ENCODE data around the gene SH2D4B.

DNA sequence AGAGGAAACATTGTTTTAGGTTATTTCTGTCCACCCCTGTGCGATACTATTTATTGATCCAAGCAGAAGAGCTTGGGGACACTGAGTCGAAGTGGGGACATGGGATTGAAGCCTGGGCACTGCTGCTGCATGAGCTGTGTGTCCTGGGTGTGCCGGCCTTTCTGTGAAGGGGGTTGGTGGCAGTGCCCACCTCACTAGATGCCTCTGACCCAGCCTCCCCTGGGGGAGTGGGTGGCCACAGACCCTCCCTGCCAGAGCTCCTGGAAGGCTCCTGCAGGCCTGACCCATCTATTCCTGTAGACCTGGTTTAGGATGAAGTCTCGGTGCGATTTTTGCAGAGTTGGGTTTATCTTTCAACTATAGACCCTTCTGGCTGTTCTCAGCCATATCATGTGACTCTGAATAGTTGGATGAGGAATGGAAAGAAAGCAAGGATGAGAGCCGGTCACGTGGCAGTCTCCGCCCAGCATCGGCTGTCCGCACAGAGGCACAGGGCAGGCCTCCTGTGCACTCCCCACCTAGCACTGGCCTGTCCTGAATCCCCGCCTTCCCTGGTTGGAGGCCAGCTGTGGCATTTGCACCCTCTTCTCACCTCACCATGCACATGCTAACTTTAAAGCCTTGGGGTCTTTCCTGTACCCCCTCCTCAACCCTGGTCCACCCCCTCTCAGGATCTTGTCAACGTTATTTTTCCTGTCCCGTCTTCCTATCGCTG is 17.6 kb upstream of the SH2D4B start:
- TF ChIP-seq, protein P1, sequence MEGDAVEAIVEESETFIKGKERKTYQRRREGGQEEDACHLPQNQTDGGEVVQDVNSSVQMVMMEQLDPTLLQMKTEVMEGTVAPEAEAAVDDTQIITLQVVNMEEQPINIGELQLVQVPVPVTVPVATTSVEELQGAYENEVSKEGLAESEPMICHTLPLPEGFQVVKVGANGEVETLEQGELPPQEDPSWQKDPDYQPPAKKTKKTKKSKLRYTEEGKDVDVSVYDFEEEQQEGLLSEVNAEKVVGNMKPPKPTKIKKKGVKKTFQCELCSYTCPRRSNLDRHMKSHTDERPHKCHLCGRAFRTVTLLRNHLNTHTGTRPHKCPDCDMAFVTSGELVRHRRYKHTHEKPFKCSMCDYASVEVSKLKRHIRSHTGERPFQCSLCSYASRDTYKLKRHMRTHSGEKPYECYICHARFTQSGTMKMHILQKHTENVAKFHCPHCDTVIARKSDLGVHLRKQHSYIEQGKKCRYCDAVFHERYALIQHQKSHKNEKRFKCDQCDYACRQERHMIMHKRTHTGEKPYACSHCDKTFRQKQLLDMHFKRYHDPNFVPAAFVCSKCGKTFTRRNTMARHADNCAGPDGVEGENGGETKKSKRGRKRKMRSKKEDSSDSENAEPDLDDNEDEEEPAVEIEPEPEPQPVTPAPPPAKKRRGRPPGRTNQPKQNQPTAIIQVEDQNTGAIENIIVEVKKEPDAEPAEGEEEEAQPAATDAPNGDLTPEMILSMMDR (IDR thresholded peaks at IDR 0.05): no peak
- no peak for TF ChIP-seq POLR2A (IDR thresholded peaks at IDR 0.05)
- TF ChIP-seq POLR2AphosphoS5 (IDR thresholded peaks at IDR 0.05; ENCODE audit: insufficient read depth in 1 of 2, low read depth in 1 of 2): no peak
